ENCODE measurements around the gene PGGT1B. TPM values are rescaled to one million over a fixed set of nuclear protein-coding genes. Genes with fewer than 3 reads are reported as not detected.

Gene PGGT1B
- total RNA-seq, 1 experiment from 2014 or later: 59.7 TPM

- no peak within 1 kb of the TSS for H4K8ac ChIP-seq (replicated peaks; ENCODE audit: insufficient read length, low read depth, low read length)
- WGBS (ENCODE audit: extremely low coverage, insufficient read length, low lambda C conversion rate): no CpG with 5 or more reads among the region's 68 CpGs
- Mint-ChIP-seq H3K9me3 (peaks cover 39% of the 10 kb centered on the region in 2 experiments), H3K27me3 (ENCODE audit: low read depth) (peaks cover 56% of the 10 kb centered on the region), H3K27ac (peak within 1 kb of the TSS; percentile 52 to 87 (median 76); a peak in 3 of 7 replicates), H3K4me3 (peak within 1 kb of the TSS; percentile 85 to 92), H3K36me3 (ENCODE audit: insufficient read depth in 1 of 3, low read depth in 3 of 3) (peaks cover 34 to 42% (median 38%) of the 10 kb centered on the region in 3 experiments), H3K4me1 (peaks cover 13 to 14% of the 10 kb centered on the region in 2 experiments)
- no peak within 1 kb of the TSS for H3T11ph ChIP-seq (ENCODE audit: low read length)
- no peak within 1 kb of the TSS for H3K23ac ChIP-seq (ENCODE audit: insufficient read length, low read depth, low read length)
- peak within 1 kb of the TSS; percentile 68 for H3K9ac ChIP-seq (ENCODE audit: extremely low read depth, insufficient read length, low read length)
- no peak within 1 kb of the TSS for H3K27ac ChIP-seq (ENCODE audit: insufficient read length, low read depth, low read length)
- H3K79me1 ChIP-seq (ENCODE audit: insufficient read depth, low read depth, low read length, poor library complexity, severe bottlenecking): no peaks in the 10 kb centered on the region
- H2BK12ac ChIP-seq (ENCODE audit: insufficient read length, low read depth, low read length): no peak within 1 kb of the TSS
- H3K14ac ChIP-seq (ENCODE audit: insufficient read depth, low read length): peak within 1 kb of the TSS; percentile 91
- peaks cover 3% of the 10 kb centered on the region; the same call in 1 of the 2 replicates for H3K27me3 ChIP-seq (ENCODE audit: insufficient read depth, low read length)
- peak; percentile 97 for DNase-seq
- no peak within 1 kb of the TSS for H2BK120ac ChIP-seq (ENCODE audit: low read depth, low read length, poor library complexity, severe bottlenecking)
- H3K23me2 ChIP-seq (ENCODE audit: insufficient read length, low read depth, low read length, poor library complexity, severe bottlenecking): peaks cover 8% of the 10 kb centered on the region
- no peak within 1 kb of the TSS for H4K5ac ChIP-seq (ENCODE audit: insufficient read length, low read depth, low read length)
- H3K4ac ChIP-seq (ENCODE audit: low read depth, low read length): no peak within 1 kb of the TSS
- H4K91ac ChIP-seq (ENCODE audit: insufficient read length, low read depth, low read length): no peak within 1 kb of the TSS
- H3K4me2 ChIP-seq (ENCODE audit: insufficient read depth, insufficient read length, low read length): peak within 1 kb of the TSS; percentile 92
- peak; percentile 22; the same call in 1 of the 3 replicates for TF ChIP-seq CTCF (conservative IDR thresholded peaks at IDR 0.05)
- no peak within 1 kb of the TSS for H2AFZ ChIP-seq (ENCODE audit: low read length)
- H3K9me3 ChIP-seq (ENCODE audit: control insufficient read depth, low read depth, low read length): peaks cover 25% of the 10 kb centered on the region
- H2BK15ac ChIP-seq (ENCODE audit: low read depth, low read length): no peak within 1 kb of the TSS
- H3K18ac ChIP-seq (ENCODE audit: insufficient read length, low read depth, low read length): peak within 1 kb of the TSS; percentile 77
- no peak within 1 kb of the TSS for H3K56ac ChIP-seq (ENCODE audit: insufficient read length, low read depth, low read length)
- no peaks in the 10 kb centered on the region for H3K4me1 ChIP-seq (ENCODE audit: insufficient read depth, low read length)
- H3K79me2 ChIP-seq (ENCODE audit: insufficient read depth, low read length): 0 out of 2 replicates have a peak, but pooled peaks cover 5% of the 10 kb centered on the region
- no peak within 1 kb of the TSS for H2BK20ac ChIP-seq (ENCODE audit: low read depth, low read length, poor library complexity, severe bottlenecking)
- H2AK5ac ChIP-seq (ENCODE audit: insufficient read length, low read length): no peak within 1 kb of the TSS
- no peak within 1 kb of the TSS for H2BK5ac ChIP-seq (ENCODE audit: insufficient read length, low read length)
- H4K20me1 ChIP-seq (ENCODE audit: control insufficient read depth, insufficient read depth, insufficient read length): no peaks in the 10 kb centered on the region
These were observed 93.1 kb downstream of the PGGT1B start, which contains the start of gene TRIM36 for GRCh38 chr5:115169487-115170133. Gene TRIM36 (minus strand): TSS chr5:115169908. CDS start chr5:115169634, 274 bp downstream.
